SK-N-SH treated with all-trans-retinoic acid at 6 μM for 48 hours (cell line): Measurements from ENCODE around the gene CNNM2.

Source experiments
- ATAC-seq: fragments of 200-7000 bp; cut with Tn5 transposase; 3 replicates; pipeline ENCODE4 v1.9.1; 2020; ENCODE audit warnings: mild to moderate bottlenecking, moderate library complexity
- ARNTL ChIP-seq: fragments of 450-650 bp; formaldehyde crosslinking; IDR thresholded peaks from 2 replicates; pipeline ENCODE4 v1.5.0; 2020; ENCODE audit warnings: low read depth, mild to moderate bottlenecking, moderate library complexity, borderline replicate concordance
- BACH2 ChIP-seq: fragments of 250-450 bp; sonication (Bioruptor Pico); IDR thresholded peaks from 2 replicates; pipeline ENCODE4 v1.9.0; 2021; ENCODE audit warnings: mild to moderate bottlenecking, borderline replicate concordance
- CSDC2 ChIP-seq: fragments of 250-450 bp; sonication (Bioruptor Pico); IDR thresholded peaks from 2 replicates; pipeline ENCODE4 v1.5.0; 2020; ENCODE audit warnings: mild to moderate bottlenecking, moderate library complexity
- ESRRG ChIP-seq: fragments of 250-450 bp; sonication (Bioruptor Pico); IDR thresholded peaks from 2 replicates; pipeline ENCODE4 v1.6.1; 2021; ENCODE audit warnings: mild to moderate bottlenecking
- GLIS3 ChIP-seq: fragments of 250-450 bp; sonication (Bioruptor Pico); IDR thresholded peaks from 2 replicates; pipeline ENCODE4 v1.5.0; 2020; ENCODE audit warnings: mild to moderate bottlenecking, moderate library complexity
- ISL1 ChIP-seq: fragments of 250-450 bp; sonication (Bioruptor Pico); IDR thresholded peaks from 2 replicates; pipeline ENCODE4 v2.1.2; 2022; ENCODE audit warnings: mild to moderate bottlenecking, moderate library complexity
- OSR1 ChIP-seq: fragments of 250-450 bp; sonication (Bioruptor Pico); IDR thresholded peaks from 2 replicates; pipeline ENCODE4 v1.8.0; 2022; ENCODE audit warnings: moderate library complexity, mild to moderate bottlenecking, inconsistent platforms
- PPARA ChIP-seq: fragments of 250-450 bp; sonication (Bioruptor Pico); IDR thresholded peaks from 2 replicates; pipeline ENCODE4 v1.5.0; 2020; ENCODE audit warnings: mild to moderate bottlenecking, borderline replicate concordance
- RARB ChIP-seq: fragments of 250-450 bp; sonication (Bioruptor Pico); IDR thresholded peaks from 2 replicates; pipeline ENCODE4 v1.8.0; 2021; ENCODE audit warnings: mild to moderate bottlenecking, moderate library complexity
- SNAI2 ChIP-seq: fragments of 250-450 bp; sonication (Bioruptor Pico); IDR thresholded peaks from 2 replicates; pipeline ENCODE4 v1.5.0; 2020; ENCODE audit warnings: mild to moderate bottlenecking, moderate library complexity
- TCF4 ChIP-seq: fragments of 250-450 bp; sonication (Bioruptor Pico); IDR thresholded peaks from 2 replicates; pipeline ENCODE4 v1.8.0; 2021; ENCODE audit warnings: mild to moderate bottlenecking, moderate library complexity, borderline replicate concordance
- TOX ChIP-seq: fragments of 250-450 bp; sonication (Bioruptor Pico); IDR thresholded peaks from 2 replicates; pipeline ENCODE4 v1.8.0; 2021; ENCODE audit warnings: mild to moderate bottlenecking, moderate library complexity, borderline replicate concordance
- ZFP3 ChIP-seq: fragments of 250-450 bp; sonication (Bioruptor Pico); IDR thresholded peaks from 2 replicates; pipeline ENCODE4 v1.5.0; 2020; ENCODE audit warnings: mild to moderate bottlenecking, moderate library complexity
- ZFP30 ChIP-seq: fragments of 450-650 bp; formaldehyde crosslinking; IDR thresholded peaks from 2 replicates; pipeline ENCODE4 v1.5.0; 2022; ENCODE audit warnings: mild to moderate bottlenecking, moderate library complexity
- ZNF565 ChIP-seq: fragments of 450-650 bp; formaldehyde crosslinking; conservative IDR thresholded peaks from 2 replicates; pipeline ENCODE4 v1.5.0; 2020; ENCODE audit warnings: low read depth, mild to moderate bottlenecking, moderate library complexity
- ZNF70 ChIP-seq: fragments of 450-650 bp; formaldehyde crosslinking; IDR thresholded peaks from 2 replicates; pipeline ENCODE4 v1.5.0; 2020; ENCODE audit warnings: mild to moderate bottlenecking, moderate library complexity
- TF ChIP-seq, protein P1 (sequence below): fragments of 250-450 bp; sonication (Bioruptor Pico); IDR thresholded peaks from 2 replicates; pipeline ENCODE4 v1.5.1; 2021; ENCODE audit warnings: mild to moderate bottlenecking, moderate library complexity
- TF ChIP-seq, protein P2 (sequence below): fragments of 250-450 bp; sonication (Bioruptor Pico); IDR thresholded peaks from 2 replicates; pipeline ENCODE4 v1.5.1; 2020; ENCODE audit warnings: low read depth, mild to moderate bottlenecking, moderate library complexity
- TF ChIP-seq, protein P3 (sequence below): fragments of 250-450 bp; sonication (Bioruptor Pico); IDR thresholded peaks from 2 replicates; pipeline ENCODE4 v1.5.0; 2020; ENCODE audit warnings: mild to moderate bottlenecking, moderate library complexity
- TF ChIP-seq, protein P4 (sequence below): fragments of 250-450 bp; sonication (Bioruptor Pico); IDR thresholded peaks from 2 replicates; pipeline ENCODE4 v1.8.0; 2020; ENCODE audit warnings: mild to moderate bottlenecking, moderate library complexity, borderline replicate concordance

CNNM2 gene

DNA sequence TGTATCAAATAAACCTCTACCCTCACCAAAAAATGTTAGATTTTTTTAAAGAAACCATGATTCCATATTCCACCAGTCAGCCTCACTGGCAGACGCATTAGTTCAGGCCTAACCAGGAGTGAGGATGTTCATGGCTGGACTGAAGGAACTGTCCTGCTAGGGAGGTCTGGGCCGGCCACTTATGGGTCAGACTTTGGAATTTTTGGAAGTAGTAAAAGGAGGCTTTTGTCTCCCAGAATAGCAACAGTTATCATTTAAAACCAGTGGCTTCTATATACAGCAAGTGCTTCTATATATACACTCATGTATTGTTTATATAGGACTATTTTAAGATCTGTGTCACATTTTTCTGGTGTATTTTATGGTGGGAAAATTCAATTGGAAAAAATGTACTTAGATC lies 120.5 kb downstream of the CNNM2 start:
- no peak for ATAC-seq
- TF ChIP-seq ZNF565 (CRISPR knock-in tag) (no peak), BACH2 (CRISPR knock-in tag) (no peak), RARB (CRISPR knock-in tag) (no peak), CSDC2 (CRISPR knock-in tag) (no peak), SNAI2 (no peak), PPARA (CRISPR knock-in tag) (no peak), ISL1 (no peak), ZFP30 (CRISPR knock-in tag) (no peak), TOX (CRISPR knock-in tag) (no peak), ZFP3 (no peak), TCF4 (no peak), ARNTL (CRISPR knock-in tag) (no peak)
- TF ChIP-seq, protein P1, sequence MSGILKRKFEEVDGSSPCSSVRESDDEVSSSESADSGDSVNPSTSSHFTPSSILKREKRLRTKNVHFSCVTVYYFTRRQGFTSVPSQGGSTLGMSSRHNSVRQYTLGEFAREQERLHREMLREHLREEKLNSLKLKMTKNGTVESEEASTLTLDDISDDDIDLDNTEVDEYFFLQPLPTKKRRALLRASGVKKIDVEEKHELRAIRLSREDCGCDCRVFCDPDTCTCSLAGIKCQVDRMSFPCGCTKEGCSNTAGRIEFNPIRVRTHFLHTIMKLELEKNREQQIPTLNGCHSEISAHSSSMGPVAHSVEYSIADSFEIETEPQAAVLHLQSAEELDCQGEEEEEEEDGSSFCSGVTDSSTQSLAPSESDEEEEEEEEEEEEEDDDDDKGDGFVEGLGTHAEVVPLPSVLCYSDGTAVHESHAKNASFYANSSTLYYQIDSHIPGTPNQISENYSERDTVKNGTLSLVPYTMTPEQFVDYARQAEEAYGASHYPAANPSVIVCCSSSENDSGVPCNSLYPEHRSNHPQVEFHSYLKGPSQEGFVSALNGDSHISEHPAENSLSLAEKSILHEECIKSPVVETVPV (CRISPR knock-in tag), result no peak

DNA sequence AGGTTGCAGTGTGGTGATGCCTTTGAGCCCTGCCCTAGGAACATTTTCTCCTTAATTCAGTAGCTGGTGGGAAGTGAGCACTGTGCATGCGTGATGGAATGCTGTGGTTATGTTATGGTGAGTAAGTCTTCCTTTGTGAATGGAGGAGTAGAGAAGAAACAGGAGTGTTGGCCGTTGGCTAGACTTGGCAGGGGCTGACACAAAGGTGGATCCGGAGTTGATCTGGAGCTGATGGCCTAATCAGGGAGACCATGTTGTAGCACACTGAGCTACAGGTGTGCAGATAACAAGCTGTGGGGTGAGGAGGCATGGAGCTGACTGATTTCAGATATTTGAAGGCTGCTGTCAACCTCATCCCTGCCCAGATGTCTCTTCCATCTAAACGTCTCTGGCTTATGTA lies 122.3 kb downstream of the CNNM2 start:
- ATAC-seq, result 0 out of 3 replicates have a peak, but pooled peaks have one; percentile 32
- TF ChIP-seq TCF4, result no peak
- TF ChIP-seq OSR1 (CRISPR knock-in tag), result no peak
- TF ChIP-seq ZNF70, result no peak
- TF ChIP-seq ZFP30 (CRISPR knock-in tag), result no peak
- no peak for TF ChIP-seq ZFP3

DNA sequence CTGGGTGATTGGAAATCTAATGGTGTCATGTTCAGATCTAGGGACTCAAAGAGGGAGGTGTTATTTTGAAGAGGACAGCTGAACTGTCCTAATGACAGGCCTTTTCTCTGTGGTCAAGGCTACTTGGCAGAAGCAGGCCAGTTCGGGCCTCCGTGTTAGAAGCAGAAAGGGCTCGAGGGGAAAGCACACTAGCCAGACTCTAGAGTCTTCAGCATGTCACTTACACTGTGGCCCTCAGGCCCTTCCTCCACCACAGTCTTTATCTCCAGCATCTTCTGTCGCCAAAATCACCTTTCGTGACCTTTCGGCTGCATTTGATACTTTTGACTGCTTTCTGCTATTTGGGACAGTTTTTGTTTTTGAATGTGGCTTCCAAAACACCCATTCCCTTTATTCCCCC lies 123.3 kb downstream of the CNNM2 start:
- ATAC-seq, result no peak
- TF ChIP-seq ZFP3 (no peak), ESRRG (no peak), CSDC2 (CRISPR knock-in tag) (no peak), PPARA (CRISPR knock-in tag) (no peak), ZNF565 (CRISPR knock-in tag) (no peak), ZFP30 (CRISPR knock-in tag) (no peak), GLIS3 (CRISPR knock-in tag) (no peak), RARB (CRISPR knock-in tag) (no peak), OSR1 (CRISPR knock-in tag) (no peak)
- TF ChIP-seq, protein P2, sequence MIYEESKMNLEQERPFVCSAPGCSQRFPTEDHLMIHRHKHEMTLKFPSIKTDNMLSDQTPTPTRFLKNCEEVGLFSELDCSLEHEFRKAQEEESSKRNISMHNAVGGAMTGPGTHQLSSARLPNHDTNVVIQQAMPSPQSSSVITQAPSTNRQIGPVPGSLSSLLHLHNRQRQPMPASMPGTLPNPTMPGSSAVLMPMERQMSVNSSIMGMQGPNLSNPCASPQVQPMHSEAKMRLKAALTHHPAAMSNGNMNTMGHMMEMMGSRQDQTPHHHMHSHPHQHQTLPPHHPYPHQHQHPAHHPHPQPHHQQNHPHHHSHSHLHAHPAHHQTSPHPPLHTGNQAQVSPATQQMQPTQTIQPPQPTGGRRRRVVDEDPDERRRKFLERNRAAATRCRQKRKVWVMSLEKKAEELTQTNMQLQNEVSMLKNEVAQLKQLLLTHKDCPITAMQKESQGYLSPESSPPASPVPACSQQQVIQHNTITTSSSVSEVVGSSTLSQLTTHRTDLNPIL (CRISPR knock-in tag), result no peak
- TF ChIP-seq, protein P3, sequence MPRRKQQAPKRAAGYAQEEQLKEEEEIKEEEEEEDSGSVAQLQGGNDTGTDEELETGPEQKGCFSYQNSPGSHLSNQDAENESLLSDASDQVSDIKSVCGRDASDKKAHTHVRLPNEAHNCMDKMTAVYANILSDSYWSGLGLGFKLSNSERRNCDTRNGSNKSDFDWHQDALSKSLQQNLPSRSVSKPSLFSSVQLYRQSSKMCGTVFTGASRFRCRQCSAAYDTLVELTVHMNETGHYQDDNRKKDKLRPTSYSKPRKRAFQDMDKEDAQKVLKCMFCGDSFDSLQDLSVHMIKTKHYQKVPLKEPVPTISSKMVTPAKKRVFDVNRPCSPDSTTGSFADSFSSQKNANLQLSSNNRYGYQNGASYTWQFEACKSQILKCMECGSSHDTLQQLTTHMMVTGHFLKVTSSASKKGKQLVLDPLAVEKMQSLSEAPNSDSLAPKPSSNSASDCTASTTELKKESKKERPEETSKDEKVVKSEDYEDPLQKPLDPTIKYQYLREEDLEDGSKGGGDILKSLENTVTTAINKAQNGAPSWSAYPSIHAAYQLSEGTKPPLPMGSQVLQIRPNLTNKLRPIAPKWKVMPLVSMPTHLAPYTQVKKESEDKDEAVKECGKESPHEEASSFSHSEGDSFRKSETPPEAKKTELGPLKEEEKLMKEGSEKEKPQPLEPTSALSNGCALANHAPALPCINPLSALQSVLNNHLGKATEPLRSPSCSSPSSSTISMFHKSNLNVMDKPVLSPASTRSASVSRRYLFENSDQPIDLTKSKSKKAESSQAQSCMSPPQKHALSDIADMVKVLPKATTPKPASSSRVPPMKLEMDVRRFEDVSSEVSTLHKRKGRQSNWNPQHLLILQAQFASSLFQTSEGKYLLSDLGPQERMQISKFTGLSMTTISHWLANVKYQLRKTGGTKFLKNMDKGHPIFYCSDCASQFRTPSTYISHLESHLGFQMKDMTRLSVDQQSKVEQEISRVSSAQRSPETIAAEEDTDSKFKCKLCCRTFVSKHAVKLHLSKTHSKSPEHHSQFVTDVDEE, result no peak
- TF ChIP-seq, all 23 proteins: peak for 0

DNA sequence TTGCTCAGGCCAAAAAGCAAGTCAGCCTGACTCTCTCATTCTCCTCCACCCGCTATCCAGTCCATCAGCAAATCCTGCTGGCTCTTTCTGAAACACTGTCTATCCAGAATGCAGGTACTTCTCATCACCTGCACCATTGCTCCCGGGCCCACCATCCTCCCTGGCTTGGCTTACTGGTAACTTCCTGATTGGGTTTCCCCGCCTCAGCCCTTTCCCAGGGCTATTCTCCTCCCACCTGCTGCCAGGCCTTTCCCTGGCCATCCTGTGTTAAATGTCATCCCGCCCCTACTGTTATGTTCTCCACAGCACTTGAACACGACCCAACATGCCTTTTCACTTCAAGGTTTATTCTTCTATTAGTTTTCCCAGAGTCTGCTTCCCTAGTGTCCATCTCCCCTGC lies 124.0 kb downstream of the CNNM2 start:
- TF ChIP-seq, protein P4, sequence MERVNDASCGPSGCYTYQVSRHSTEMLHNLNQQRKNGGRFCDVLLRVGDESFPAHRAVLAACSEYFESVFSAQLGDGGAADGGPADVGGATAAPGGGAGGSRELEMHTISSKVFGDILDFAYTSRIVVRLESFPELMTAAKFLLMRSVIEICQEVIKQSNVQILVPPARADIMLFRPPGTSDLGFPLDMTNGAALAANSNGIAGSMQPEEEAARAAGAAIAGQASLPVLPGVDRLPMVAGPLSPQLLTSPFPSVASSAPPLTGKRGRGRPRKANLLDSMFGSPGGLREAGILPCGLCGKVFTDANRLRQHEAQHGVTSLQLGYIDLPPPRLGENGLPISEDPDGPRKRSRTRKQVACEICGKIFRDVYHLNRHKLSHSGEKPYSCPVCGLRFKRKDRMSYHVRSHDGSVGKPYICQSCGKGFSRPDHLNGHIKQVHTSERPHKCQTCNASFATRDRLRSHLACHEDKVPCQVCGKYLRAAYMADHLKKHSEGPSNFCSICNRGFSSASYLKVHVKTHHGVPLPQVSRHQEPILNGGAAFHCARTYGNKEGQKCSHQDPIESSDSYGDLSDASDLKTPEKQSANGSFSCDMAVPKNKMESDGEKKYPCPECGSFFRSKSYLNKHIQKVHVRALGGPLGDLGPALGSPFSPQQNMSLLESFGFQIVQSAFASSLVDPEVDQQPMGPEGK (CRISPR knock-in tag), result no peak
- no peak for TF ChIP-seq OSR1 (CRISPR knock-in tag)
- TF ChIP-seq, protein P3, result no peak
- TF ChIP-seq ZFP30 (CRISPR knock-in tag), result no peak
- no peak for ATAC-seq
